Vagina (tissue), 2 donors: ENCODE data around the gene CD52. TPM values are rescaled to one million over a fixed set of nuclear protein-coding genes. Genes with fewer than 3 reads are reported as not detected.
A peak's percentile ranks its signal among the peaks of the same experiment; 100 is the strongest.

Experiments used
- DNase-seq, 2 donors: peaks; one replicate each; pipeline ENCODE4 v3.0.0-alpha.2; 2017; ENCODE audit errors: extremely low spot score in 2 of 2
- H3K27ac ChIP-seq: fragments of 200-600 bp; sonication (generic); one replicate; pipeline ENCODE4 v1.5.1; 2019
- H3K27me3 ChIP-seq: fragments of 200-600 bp; sonication (generic); one replicate; pipeline ENCODE4 v1.5.1; 2019
- H3K36me3 ChIP-seq, 2 donors: fragments of 200-600 bp; sonication (generic); one replicate each; pipeline ENCODE4 v1.5.1; 2017 to 2019
- H3K4me1 ChIP-seq: fragments of 200-600 bp; sonication (generic); one replicate; pipeline ENCODE4 v1.5.1; 2019
- H3K4me3 ChIP-seq, 2 donors: fragments of 200-600 bp; sonication (generic); 1 replicate in 1 of 2; 2 replicates in 1 of 2; pipeline ENCODE4 v1.5.1; 2016 to 2019
- H3K9me3 ChIP-seq: fragments of 200-600 bp; sonication (generic); one replicate; pipeline ENCODE4 v1.5.1; 2019
- CTCF ChIP-seq, 3 experiments: fragments of 450-650 bp in 2 of 3; fragments of 200-600 bp in 1 of 3; sonication (generic) in 1 of 3; IDR thresholded peaks; one replicate each; pipeline ENCODE4 v1.5.1; 2017 to 2019; ENCODE audit warnings: antibody characterized with exemption in 3 of 3, mild to moderate bottlenecking in 2 of 3, moderate library complexity in 2 of 3
- POLR2A ChIP-seq, 2 donors: fragments of 450-650 bp; IDR thresholded peaks; one replicate each; pipeline ENCODE4 v1.6.1; 2017; ENCODE audit warnings: antibody characterized with exemption in 2 of 2, mild to moderate bottlenecking in 2 of 2, moderate library complexity in 2 of 2
- POLR2AphosphoS5 ChIP-seq, 2 donors: sonication (generic); formaldehyde crosslinking; IDR thresholded peaks; one replicate each; pipeline ENCODE4 v1.9.0; 2017; ENCODE audit warnings: antibody characterized with exemption in 2 of 2, mild to moderate bottlenecking in 2 of 2, low read depth in 1 of 2; ENCODE audit not compliant: insufficient read depth in 1 of 2
- intact Hi-C: fragments of 100-400 bp; cut with DNase I; formaldehyde crosslinking; loops from one replicate; pipeline ENCODE4 v1.15.1; 2023
- total RNA-seq: library from RNA; depleted of rRNA; stranded (reverse); fragments of >200 nt; gene quantifications from one replicate; pipeline ENCODE4 v1.2.3, GENCODE V29; 2016

Gene CD52
- total RNA-seq, 1 donor from 2014 or later = 8.1 TPM

GRCh38 chr1:26360807-26361604, 43.2 kb downstream of the CD52 start:
- peaks cover 6% of the 10 kb centered on the region for H3K27me3 ChIP-seq
- H3K9me3 ChIP-seq = no peaks in the 10 kb centered on the region
- H3K36me3 ChIP-seq = no peaks in the 10 kb centered on the region
- peak overlapping the region; percentile 32 to 36 for H3K4me3 ChIP-seq
- TF ChIP-seq POLR2A (IDR thresholded peaks at IDR 0.05) = no peak
- no peak for TF ChIP-seq CTCF (IDR thresholded peaks at IDR 0.05)
- TF ChIP-seq POLR2AphosphoS5 (IDR thresholded peaks at IDR 0.05; ENCODE audit: insufficient read depth in 1 of 2, low read depth in 1 of 2) = no peak
- DNase-seq = no peak
- peaks cover 14% of the 10 kb centered on the region for H3K4me1 ChIP-seq
- intact Hi-C loops = no loop called here
- no peak overlapping the region for H3K27ac ChIP-seq

- H3K36me3 ChIP-seq = no peaks in the 10 kb centered on the region
- no peaks in the 10 kb centered on the region for H3K9me3 ChIP-seq
- peaks cover 14% of the 10 kb centered on the region for H3K4me1 ChIP-seq
- intact Hi-C loops = no loop called here
- no peak overlapping the region for H3K4me3 ChIP-seq
- peaks cover 6% of the 10 kb centered on the region for H3K27me3 ChIP-seq
- TF ChIP-seq CTCF (IDR thresholded peaks at IDR 0.05) (no peak), POLR2A (IDR thresholded peaks at IDR 0.05) (no peak), POLR2AphosphoS5 (IDR thresholded peaks at IDR 0.05; ENCODE audit: insufficient read depth in 1 of 2, low read depth in 1 of 2) (no peak)
- H3K27ac ChIP-seq = no peak overlapping the region
- DNase-seq = no peak
Measured at GRCh38 chr1:26361605-26362122, 43.9 kb downstream of the CD52 start.

GRCh38 chr1:26362331-26362730, 44.6 kb downstream of the CD52 start:
- no peak overlapping the region for H3K27ac ChIP-seq
- H3K4me1 ChIP-seq = peaks cover 14% of the 10 kb centered on the region
- H3K4me3 ChIP-seq = no peak overlapping the region
- intact Hi-C loops = no loop called here
- peaks cover 6% of the 10 kb centered on the region for H3K27me3 ChIP-seq
- H3K9me3 ChIP-seq = no peaks in the 10 kb centered on the region
- DNase-seq = no peak
- H3K36me3 ChIP-seq = no peaks in the 10 kb centered on the region
- TF ChIP-seq POLR2AphosphoS5 (IDR thresholded peaks at IDR 0.05; ENCODE audit: insufficient read depth in 1 of 2, low read depth in 1 of 2) (no peak), CTCF (IDR thresholded peaks at IDR 0.05) (no peak), POLR2A (IDR thresholded peaks at IDR 0.05) (no peak)

- no peak overlapping the region for H3K27ac ChIP-seq
- no peak overlapping the region for H3K4me3 ChIP-seq
- no peak for DNase-seq
- H3K4me1 ChIP-seq = peaks cover 14% of the 10 kb centered on the region
- TF ChIP-seq POLR2AphosphoS5 (IDR thresholded peaks at IDR 0.05; ENCODE audit: insufficient read depth in 1 of 2, low read depth in 1 of 2) (peak in 1 of 2 donors; percentile 15), POLR2A (IDR thresholded peaks at IDR 0.05) (no peak), CTCF (IDR thresholded peaks at IDR 0.05) (peak; percentile 54 to 65 (median 60))
- H3K27me3 ChIP-seq = peaks cover 6% of the 10 kb centered on the region
- no peaks in the 10 kb centered on the region for H3K9me3 ChIP-seq
- intact Hi-C loops = no loop called here
- H3K36me3 ChIP-seq = no peaks in the 10 kb centered on the region
Measured at GRCh38 chr1:26363549-26364448, 46.0 kb downstream of the CD52 start.
